HS-27A (cell line): ENCODE measurements around the gene STK32A.

Experiments
- DNase-seq: peaks from one replicate; pipeline ENCODE4 v3.0.0-alpha.2; 2012; ENCODE audit warnings: low read depth, missing footprints

The STK32A gene

DNA sequence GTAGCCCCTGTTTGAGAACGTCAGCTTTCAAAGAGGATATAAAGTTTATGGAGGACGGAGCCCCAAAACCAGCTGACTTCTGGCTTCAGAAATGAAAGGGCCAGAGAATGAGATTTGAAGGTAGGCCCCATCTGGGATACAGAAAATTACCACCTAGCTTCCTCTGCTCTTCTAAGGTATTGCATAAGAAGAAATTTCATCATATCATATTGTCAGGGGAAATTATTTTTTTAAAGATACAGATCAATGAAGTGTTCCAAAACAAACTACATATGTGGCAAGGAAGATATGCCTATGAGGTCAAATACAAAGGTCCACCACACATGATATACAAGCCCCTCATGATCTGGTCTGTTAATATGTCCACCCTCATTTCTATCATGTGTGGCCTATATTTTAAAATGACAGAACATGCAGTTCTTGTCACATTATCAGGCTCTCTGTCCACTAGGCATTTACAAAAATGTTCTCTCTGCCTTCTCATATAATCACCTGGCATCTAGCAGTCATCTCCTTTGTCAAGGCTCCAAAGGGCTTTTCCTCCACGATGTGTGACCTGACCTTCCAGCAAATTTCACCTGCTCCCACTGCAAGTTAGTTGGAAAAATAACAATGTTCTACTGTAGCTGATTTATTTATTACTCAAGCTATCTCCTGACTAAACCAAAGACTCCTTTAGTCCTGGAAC lies 192.0 kb downstream of the STK32A start:
- DNase-seq: no peak

DNA sequence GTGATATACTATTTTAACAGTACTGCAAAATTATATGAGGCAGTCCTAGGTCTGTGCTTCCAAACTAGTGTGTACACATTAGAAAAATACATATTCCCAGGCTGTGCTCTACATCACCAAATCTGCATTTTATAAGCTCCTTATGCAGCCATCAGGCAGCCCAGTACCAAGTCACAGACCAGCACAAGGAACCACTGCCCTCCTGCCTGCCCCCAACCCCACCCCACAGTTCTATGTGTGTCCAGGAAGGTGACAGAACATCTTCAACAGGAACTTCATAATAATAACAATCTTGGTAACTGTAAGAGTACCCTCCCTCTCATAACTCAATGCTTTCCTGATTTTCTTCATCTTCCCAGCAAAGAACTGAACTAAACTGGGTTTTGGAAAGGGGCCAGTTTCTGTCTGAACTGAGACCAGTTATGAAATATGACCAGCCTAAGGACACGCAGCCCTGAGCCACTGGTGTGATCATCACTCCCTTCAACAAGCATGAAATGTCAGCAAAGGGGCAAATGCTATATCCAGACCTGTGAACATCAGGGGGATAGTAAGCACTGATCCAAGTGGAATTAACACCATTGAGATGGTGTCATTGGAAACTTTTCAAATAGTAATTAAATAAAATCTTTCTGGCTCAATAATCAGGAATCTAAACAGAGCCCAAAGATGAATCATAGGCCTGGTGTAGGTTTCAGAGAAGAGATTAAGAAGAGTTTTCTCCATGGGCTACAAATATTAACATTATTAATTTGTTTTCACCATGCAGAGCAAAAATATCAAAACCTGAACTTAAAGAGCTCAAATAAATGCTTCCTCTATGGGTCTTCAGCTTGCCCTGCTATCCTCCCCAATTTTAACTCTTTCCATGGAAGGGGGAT lies 192.9 kb downstream of the STK32A start:
- no peak for DNase-seq

DNA sequence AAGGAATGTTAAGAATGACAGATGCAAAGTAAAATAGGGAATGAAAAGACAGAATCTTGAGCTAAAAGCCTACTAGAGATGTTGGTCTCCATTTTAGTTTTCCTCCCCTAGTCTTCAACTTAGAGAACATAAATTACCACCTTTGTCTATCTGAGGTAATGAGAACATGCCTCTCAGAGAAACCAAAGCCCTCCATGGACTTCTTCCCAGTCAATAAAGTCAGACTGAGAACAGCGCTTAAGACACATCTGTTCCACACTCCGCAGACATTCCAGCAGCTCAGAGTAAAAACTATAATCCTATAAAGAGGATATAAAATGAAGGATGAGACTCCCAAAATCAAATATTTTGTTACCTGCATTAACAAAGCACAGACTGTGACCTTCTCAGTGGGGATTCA lies 195.8 kb downstream of the STK32A start:
- DNase-seq: no peak

DNA sequence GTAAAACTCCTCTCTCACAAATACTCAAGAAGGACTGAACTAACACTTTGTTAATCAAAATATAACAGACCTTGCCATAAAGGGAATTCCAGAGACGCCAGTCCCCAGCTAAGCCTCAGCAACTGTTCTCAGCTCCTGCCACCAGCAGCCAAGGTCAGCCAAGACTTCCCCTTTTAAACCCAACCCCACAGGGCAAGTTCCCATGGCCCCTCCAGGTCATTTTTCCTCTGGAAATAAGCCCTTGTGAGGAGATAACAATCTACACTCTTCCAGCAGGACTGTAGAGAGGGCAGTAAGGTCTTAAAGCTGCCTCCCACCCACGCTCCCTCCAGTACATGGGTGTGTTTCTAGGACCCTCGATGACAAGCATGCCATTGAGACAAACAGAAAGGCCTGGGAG lies 196.8 kb downstream of the STK32A start:
- DNase-seq: no peak

DNA sequence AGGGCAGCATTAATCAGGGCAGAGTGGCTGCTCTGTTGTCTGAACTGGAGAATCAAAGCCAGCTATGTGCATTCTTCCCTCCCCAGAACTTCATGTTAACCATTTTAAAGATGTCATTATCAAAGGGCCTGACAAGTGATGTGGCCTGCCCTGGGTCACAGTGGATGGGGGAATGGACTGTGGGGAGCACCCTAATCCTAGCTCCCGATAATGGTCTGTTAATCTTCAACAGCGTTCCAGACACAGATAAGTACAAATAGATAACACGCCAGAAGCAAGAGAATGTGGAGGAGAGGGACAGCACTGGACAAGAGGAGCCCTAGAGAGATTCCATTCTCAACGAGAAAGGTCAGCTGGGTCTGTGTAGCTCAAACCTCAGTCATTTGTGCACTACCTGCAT lies 197.5 kb downstream of the STK32A start:
- DNase-seq: no peak

DNA sequence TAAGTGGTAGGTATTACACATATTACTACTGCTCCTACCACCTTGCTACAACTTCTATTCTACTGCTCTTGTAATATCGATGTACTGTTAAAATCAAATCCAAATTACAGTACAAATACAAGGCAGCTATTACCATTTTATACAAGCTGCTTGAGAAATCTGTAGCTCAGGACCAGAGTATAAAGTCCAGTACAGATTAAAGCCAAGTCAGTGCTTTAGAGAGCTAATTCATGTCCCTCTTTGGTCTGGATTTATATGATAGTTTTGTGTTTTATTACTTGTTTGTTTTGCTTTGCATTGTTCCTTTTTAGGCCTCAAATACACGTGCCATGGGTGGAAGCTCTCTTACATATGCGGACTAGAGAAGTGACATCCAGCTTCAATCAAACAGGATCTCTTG lies 199.2 kb downstream of the STK32A start:
- no peak for DNase-seq

DNA sequence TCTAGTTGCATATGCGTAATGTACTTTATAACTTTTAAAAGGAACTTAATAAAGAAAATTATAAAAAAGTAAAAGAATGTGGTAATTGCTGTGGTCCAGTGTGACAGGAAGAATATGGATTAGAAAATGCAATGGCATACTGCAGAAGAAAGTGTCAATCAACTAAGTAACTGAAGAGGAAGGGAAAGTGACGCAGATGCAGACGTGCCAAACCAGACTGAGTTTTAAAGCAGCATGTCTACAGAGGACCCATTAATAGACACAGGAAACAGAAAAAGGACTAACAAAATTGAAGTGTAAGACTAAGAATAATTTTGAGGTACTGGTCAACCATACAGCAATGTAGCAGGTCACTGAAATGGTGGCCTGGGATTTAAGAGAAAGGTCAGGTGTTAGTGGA lies 201.8 kb downstream of the STK32A start:
- DNase-seq: no peak

DNA sequence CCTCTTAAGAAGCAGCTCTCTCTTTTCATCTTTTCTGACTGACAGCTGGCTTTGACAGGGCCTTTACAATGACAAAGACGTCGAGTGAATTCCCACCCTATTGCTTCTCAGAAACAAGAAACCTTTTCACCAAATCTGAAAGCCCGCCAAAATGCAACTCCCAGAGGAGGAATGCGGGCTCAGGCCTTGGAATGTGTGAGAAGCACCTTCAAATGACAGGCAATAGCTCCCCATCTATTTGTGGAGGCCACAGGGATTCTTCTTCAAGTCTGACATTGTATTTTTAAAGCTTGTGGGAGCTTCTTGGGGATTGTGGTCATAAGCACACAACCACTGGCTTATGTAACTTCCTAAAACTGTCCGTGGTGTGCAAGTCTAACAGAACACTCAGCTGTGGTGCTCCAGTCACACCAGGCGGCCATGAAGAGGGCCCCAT lies 202.4 kb downstream of the STK32A start:
- no peak for DNase-seq
